Measurements from ENCODE around the gene PTPRD. TPM values are rescaled to one million over a fixed set of nuclear protein-coding genes. Genes with fewer than 3 reads are reported as not detected.

Gene PTPRD
- total RNA-seq, 1 donor from 2014 or later = 136 TPM

DNA sequence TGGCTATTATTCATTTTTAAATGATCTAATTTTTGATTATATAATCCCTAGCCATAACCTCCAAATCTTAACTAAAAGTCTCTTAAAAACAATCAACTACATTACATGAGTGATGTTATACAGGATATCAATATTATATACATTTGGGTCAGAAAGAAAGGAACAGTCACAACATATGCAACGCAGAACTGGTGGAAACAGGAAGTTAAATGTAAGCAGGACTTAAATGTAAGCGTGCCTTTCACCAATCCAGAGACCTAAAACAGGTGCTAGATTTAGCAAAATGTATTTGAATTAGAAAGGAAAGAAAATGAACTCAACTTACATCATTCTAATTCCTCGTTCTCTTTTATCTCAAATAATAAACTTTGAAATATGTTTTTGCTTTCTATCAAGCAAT, 738.5 kb downstream of the PTPRD start:
- peaks cover 2% of the 10 kb centered on the region for H3K27me3 Mint-ChIP-seq (ENCODE audit: insufficient read depth, low read depth)
- Histone ChIP-seq H3K9me3 (ENCODE audit: low read depth) (no peaks in the 10 kb centered on the region), H4K20me1 (ENCODE audit: low read depth) (no peaks in the 10 kb centered on the region), H3K9ac (no peak overlapping the region), H3F3A (ENCODE audit: low read depth) (no peaks in the 10 kb centered on the region), H3K79me2 (ENCODE audit: low read depth) (no peaks in the 10 kb centered on the region), H3K27ac (no peak overlapping the region), H3K4me1 (no peaks in the 10 kb centered on the region), H3K4me3 (no peak overlapping the region), H3K27me3 (no peaks in the 10 kb centered on the region), H3K36me3 (no peaks in the 10 kb centered on the region), H2AFZ (replicated peaks) (no peak overlapping the region), H3K4me2 (no peak overlapping the region)
- TF ChIP-seq, protein P1, sequence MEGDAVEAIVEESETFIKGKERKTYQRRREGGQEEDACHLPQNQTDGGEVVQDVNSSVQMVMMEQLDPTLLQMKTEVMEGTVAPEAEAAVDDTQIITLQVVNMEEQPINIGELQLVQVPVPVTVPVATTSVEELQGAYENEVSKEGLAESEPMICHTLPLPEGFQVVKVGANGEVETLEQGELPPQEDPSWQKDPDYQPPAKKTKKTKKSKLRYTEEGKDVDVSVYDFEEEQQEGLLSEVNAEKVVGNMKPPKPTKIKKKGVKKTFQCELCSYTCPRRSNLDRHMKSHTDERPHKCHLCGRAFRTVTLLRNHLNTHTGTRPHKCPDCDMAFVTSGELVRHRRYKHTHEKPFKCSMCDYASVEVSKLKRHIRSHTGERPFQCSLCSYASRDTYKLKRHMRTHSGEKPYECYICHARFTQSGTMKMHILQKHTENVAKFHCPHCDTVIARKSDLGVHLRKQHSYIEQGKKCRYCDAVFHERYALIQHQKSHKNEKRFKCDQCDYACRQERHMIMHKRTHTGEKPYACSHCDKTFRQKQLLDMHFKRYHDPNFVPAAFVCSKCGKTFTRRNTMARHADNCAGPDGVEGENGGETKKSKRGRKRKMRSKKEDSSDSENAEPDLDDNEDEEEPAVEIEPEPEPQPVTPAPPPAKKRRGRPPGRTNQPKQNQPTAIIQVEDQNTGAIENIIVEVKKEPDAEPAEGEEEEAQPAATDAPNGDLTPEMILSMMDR (IDR thresholded peaks at IDR 0.05) = no peak
- TF ChIP-seq EZH2phosphoT487 (IDR thresholded peaks at IDR 0.05) = no peak
- no peak for TF ChIP-seq EZH2 (IDR thresholded peaks at IDR 0.05)
- DNase-seq (ENCODE audit: low spot score) = no peak
- no peaks in the 10 kb centered on the region for H3K36me3 Mint-ChIP-seq
- H3K9me3 Mint-ChIP-seq = no peaks in the 10 kb centered on the region
- H3K4me3 Mint-ChIP-seq = no peak overlapping the region
- no peak overlapping the region for H3K27ac Mint-ChIP-seq
- no peaks in the 10 kb centered on the region for H3K4me1 Mint-ChIP-seq

DNA sequence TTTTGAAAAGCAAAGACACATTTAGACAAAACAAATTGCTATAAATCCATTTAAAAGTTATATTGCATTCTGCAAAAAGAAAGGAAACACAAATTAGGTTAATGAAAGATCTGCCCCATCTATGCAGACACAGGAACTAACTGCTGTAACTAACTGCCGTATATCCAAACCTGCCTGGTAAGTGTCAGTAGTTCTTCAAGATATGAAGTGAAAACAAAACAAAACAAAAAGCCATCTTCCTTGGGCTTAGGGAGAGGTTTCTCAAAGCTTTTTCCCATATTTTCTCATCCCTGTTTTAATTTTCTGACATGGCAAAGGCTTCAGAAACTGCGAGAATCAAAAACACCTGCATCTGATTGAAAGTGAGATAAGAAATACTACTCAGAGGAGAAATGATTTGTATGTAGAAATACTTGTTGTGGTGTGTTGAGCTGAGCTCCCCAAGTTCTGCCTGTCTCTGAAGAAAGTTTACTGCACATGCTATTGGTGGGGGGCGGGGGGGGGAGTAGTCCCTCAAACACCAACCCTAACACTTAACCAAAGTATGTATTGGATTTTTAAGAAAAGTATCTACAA, 750.5 kb downstream of the PTPRD start:
- no peak overlapping the region for H3K27ac ChIP-seq
- Mint-ChIP-seq H3K4me3 (no peak overlapping the region), H3K27ac (no peak overlapping the region), H3K36me3 (no peaks in the 10 kb centered on the region), H3K9me3 (no peaks in the 10 kb centered on the region), H3K27me3 (ENCODE audit: insufficient read depth, low read depth) (no peaks in the 10 kb centered on the region), H3K4me1 (no peaks in the 10 kb centered on the region)
- H3F3A ChIP-seq (ENCODE audit: low read depth) = no peaks in the 10 kb centered on the region
- no peaks in the 10 kb centered on the region for H4K20me1 ChIP-seq (ENCODE audit: low read depth)
- no peak overlapping the region for H3K4me3 ChIP-seq
- H3K9ac ChIP-seq = no peak overlapping the region
- no peak overlapping the region for H3K4me2 ChIP-seq
- H3K9me3 ChIP-seq (ENCODE audit: low read depth) = no peaks in the 10 kb centered on the region
- H2AFZ ChIP-seq (replicated peaks) = no peak overlapping the region
- no peaks in the 10 kb centered on the region for H3K79me2 ChIP-seq (ENCODE audit: low read depth)
- DNase-seq (ENCODE audit: low spot score) = no peak
- no peaks in the 10 kb centered on the region for H3K27me3 ChIP-seq
- H3K4me1 ChIP-seq = no peaks in the 10 kb centered on the region
- TF ChIP-seq EZH2 (IDR thresholded peaks at IDR 0.05) (no peak), EZH2phosphoT487 (IDR thresholded peaks at IDR 0.05) (no peak)
- TF ChIP-seq, protein P1 (IDR thresholded peaks at IDR 0.05) = no peak
- H3K36me3 ChIP-seq = no peaks in the 10 kb centered on the region

- DNase-seq (ENCODE audit: low spot score) = peak; percentile 1
These were observed 757.4 kb downstream of the PTPRD start for GRCh38 chr9:9855177-9856078.

More at GRCh38 chr9:9855177-9856078, 757.4 kb downstream of the PTPRD start:
- no peak overlapping the region for H3K4me3 ChIP-seq
- no peaks in the 10 kb centered on the region for H3K79me2 ChIP-seq (ENCODE audit: low read depth)
- H2AFZ ChIP-seq (replicated peaks) = peak overlapping the region; percentile 63
- no peaks in the 10 kb centered on the region for H3K9me3 Mint-ChIP-seq
- H3K36me3 Mint-ChIP-seq = no peaks in the 10 kb centered on the region
- H3K27ac Mint-ChIP-seq = no peak overlapping the region
- no peaks in the 10 kb centered on the region for H3K9me3 ChIP-seq (ENCODE audit: low read depth)
- no peak overlapping the region for H3K4me2 ChIP-seq
- H3K27me3 ChIP-seq = no peaks in the 10 kb centered on the region
- H3K4me3 Mint-ChIP-seq = no peak overlapping the region
- H3F3A ChIP-seq (ENCODE audit: low read depth) = no peaks in the 10 kb centered on the region
- H3K4me1 Mint-ChIP-seq = no peaks in the 10 kb centered on the region
- H3K27me3 Mint-ChIP-seq (ENCODE audit: insufficient read depth, low read depth) = no peaks in the 10 kb centered on the region
- H3K9ac ChIP-seq = no peak overlapping the region
- H4K20me1 ChIP-seq (ENCODE audit: low read depth) = no peaks in the 10 kb centered on the region
- TF ChIP-seq EZH2phosphoT487 (IDR thresholded peaks at IDR 0.05) = no peak
- TF ChIP-seq, protein P1 (IDR thresholded peaks at IDR 0.05) = no peak
- no peak for TF ChIP-seq EZH2 (IDR thresholded peaks at IDR 0.05)
- no peaks in the 10 kb centered on the region for H3K36me3 ChIP-seq
- no peaks in the 10 kb centered on the region for H3K4me1 ChIP-seq
- no peak overlapping the region for H3K27ac ChIP-seq

Data from neural progenitor cell (in vitro differentiated cells).